K562 (cell line): ENCODE data around the gene SPOUT1.

ENCODE experiments used
- HDGF ChIP-seq: fragments of 450-650 bp; IDR thresholded peaks from 2 replicates; pipeline ENCODE4 v1.6.1; 2016
- USF1 ChIP-seq: sonication (generic); formaldehyde crosslinking; IDR thresholded peaks from 2 replicates; pipeline ENCODE4 v1.9.0; 2022; ENCODE audit warnings: mild to moderate bottlenecking, missing genetic modification reagents
- ZNF184 ChIP-seq: sonication (generic); formaldehyde crosslinking; IDR thresholded peaks from 2 replicates; pipeline ENCODE4 v1.5.0; 2020; ENCODE audit warnings: missing genetic modification reagents

GRCh38 chr9:128828267-128828666, 1.3 kb downstream of the SPOUT1 start:
- no peak for TF ChIP-seq USF1 (CRISPR knock-in tag)
- no peak for TF ChIP-seq ZNF184 (CRISPR knock-in tag)
- no peak for TF ChIP-seq HDGF
